ENCODE measurements around the gene ANGPTL3. TPM values are rescaled to one million over a fixed set of nuclear protein-coding genes. Genes with fewer than 3 reads are reported as not detected.

The ANGPTL3 gene
- total RNA-seq, 1 experiment from 2014 or later: not detected

GRCh38 chr1:62572476-62572875 is 24.8 kb upstream of the ANGPTL3 start:
- no peaks in the 10 kb centered on the region for H3K27me3 ChIP-seq (ENCODE audit: low read length)
- no peak for ATAC-seq

DNA sequence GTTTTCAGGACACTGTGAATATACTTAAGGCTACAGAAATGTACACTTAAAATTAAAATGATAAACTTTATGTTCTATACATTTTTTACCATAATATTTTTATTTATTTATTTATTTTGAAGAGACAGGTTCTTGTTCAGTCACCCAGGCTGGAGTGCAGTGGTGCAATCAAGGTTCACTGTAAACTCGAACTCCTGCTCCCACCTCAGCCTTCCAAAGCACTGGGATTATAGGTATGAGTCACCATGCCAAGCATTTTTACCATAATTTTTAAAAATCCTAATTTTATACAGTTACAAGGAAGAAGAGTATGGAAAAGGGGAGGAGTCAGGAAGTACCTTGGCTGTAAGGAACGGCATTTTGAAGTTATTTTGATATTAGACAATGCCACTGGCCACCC is 23.6 kb upstream of the ANGPTL3 start:
- Histone ChIP-seq H3K36me3 (ENCODE audit: low read depth, low read length) (peaks cover 5% of the 10 kb centered on the region), H2AFZ (ENCODE audit: low read length) (no peak overlapping the region), H3K4me2 (ENCODE audit: low read length) (no peak overlapping the region), H3K4me3 (ENCODE audit: low read length) (no peak overlapping the region), H3K27ac (ENCODE audit: low read length) (no peak overlapping the region), H3K27me3 (ENCODE audit: low read length) (no peaks in the 10 kb centered on the region), H4K20me1 (ENCODE audit: low read length) (no peaks in the 10 kb centered on the region), H3K4me1 (ENCODE audit: insufficient read depth, low read length) (no peaks in the 10 kb centered on the region), H3K9ac (ENCODE audit: low read length) (no peak overlapping the region), H3K9me2 (replicated peaks; ENCODE audit: low read length) (no peaks in the 10 kb centered on the region), H3F3A (ENCODE audit: low read length, unreplicated experiment) (no peaks in the 10 kb centered on the region), H3K9me3 (ENCODE audit: low read length) (no peaks in the 10 kb centered on the region), H3K79me2 (ENCODE audit: low read length) (no peaks in the 10 kb centered on the region)
- BruUV-seq (replicated peaks): no TSS peak
- DNase-seq (no peak), ATAC-seq (no peak)
- ChIA-PET POLR2A (ENCODE audit: unreplicated experiment) (no interaction called here), CTCF (no interaction called here)
- intact Hi-C loops (cut with micrococcal nuclease): no loop called here
- TF ChIP-seq EZH2 (IDR thresholded peaks at IDR 0.05; ENCODE audit: low read length, unreplicated experiment) (no peak), CTCF (conservative IDR thresholded peaks at IDR 0.05; ENCODE audit: low read depth, low read length) (no peak), EZH2phosphoT487 (IDR thresholded peaks at IDR 0.05; ENCODE audit: borderline replicate concordance, low read length) (no peak)

More at GRCh38 chr1:62572476-62572875, 24.8 kb upstream of the ANGPTL3 start:
- BruUV-seq (replicated peaks): no TSS peak
- POLR2A ChIA-PET (ENCODE audit: unreplicated experiment): no interaction called here
- Histone ChIP-seq H3K79me2 (ENCODE audit: low read length) (no peaks in the 10 kb centered on the region), H3K9me2 (replicated peaks; ENCODE audit: low read length) (no peaks in the 10 kb centered on the region), H2AFZ (ENCODE audit: low read length) (no peak overlapping the region), H4K20me1 (ENCODE audit: low read length) (no peaks in the 10 kb centered on the region), H3K27ac (ENCODE audit: low read length) (no peak overlapping the region), H3K9me3 (ENCODE audit: low read length) (no peaks in the 10 kb centered on the region), H3K4me3 (ENCODE audit: low read length) (no peak overlapping the region), H3K36me3 (ENCODE audit: low read depth, low read length) (peaks cover 5% of the 10 kb centered on the region), H3K4me1 (ENCODE audit: insufficient read depth, low read length) (no peaks in the 10 kb centered on the region), H3K9ac (ENCODE audit: low read length) (no peak overlapping the region), H3F3A (ENCODE audit: low read length, unreplicated experiment) (no peaks in the 10 kb centered on the region), H3K4me2 (ENCODE audit: low read length) (no peak overlapping the region)
- no peak for DNase-seq
- CTCF ChIA-PET: no interaction called here
- intact Hi-C loops (cut with micrococcal nuclease): no loop called here
- TF ChIP-seq CTCF (conservative IDR thresholded peaks at IDR 0.05; ENCODE audit: low read depth, low read length): no peak
- TF ChIP-seq EZH2phosphoT487 (IDR thresholded peaks at IDR 0.05; ENCODE audit: borderline replicate concordance, low read length): no peak
- TF ChIP-seq EZH2 (IDR thresholded peaks at IDR 0.05; ENCODE audit: low read length, unreplicated experiment): no peak

DNA sequence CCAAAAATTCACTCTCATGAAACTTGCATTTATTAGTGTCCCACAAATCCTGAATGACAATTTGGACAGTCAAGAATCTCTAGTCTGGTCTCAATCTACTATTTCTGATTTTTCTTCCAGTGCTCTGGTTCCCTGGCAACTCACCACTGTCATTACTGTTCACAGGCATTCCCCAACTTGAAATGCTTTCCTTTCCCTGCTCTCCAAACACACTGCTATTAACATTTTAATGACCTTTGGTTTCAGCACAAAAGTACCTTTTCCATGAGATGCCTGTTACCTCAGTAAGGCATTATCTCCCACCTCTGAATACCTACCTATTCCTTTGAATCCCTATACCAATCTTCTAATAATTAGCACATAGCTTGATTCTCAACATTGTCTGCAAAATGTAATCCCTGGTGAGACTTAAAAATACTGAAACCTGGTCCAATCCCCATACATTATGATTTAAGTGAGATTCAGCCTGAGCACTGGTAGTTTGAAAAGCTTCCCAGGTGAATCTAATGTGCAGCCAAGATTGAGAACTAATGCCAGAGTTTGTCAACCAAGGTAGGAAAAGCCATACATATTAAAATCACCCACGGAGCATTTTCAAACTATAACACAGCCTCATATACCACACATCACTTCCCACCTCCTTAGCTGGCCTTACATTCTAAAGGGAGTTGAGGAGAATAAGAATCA is 11.7 kb upstream of the ANGPTL3 start:
- no peaks in the 10 kb centered on the region for H3K27me3 ChIP-seq (ENCODE audit: low read length)
- no peaks in the 10 kb centered on the region for H3K36me3 ChIP-seq (ENCODE audit: low read depth, low read length)
- no peak overlapping the region for H3K4me3 ChIP-seq (ENCODE audit: low read length)
- no peaks in the 10 kb centered on the region for H3K9me3 ChIP-seq (ENCODE audit: low read length)
- H3K4me2 ChIP-seq (ENCODE audit: low read length): no peak overlapping the region
- no peak overlapping the region for H2AFZ ChIP-seq (ENCODE audit: low read length)
- H3F3A ChIP-seq (ENCODE audit: low read length, unreplicated experiment): no peaks in the 10 kb centered on the region
- no peaks in the 10 kb centered on the region for H3K4me1 ChIP-seq (ENCODE audit: insufficient read depth, low read length)
- no peak overlapping the region for H3K27ac ChIP-seq (ENCODE audit: low read length)
- intact Hi-C loops (cut with micrococcal nuclease): no loop called here
- ChIA-PET POLR2A (ENCODE audit: unreplicated experiment) (no interaction called here), CTCF (no interaction called here)
- BruUV-seq (replicated peaks): no TSS peak
- H3K79me2 ChIP-seq (ENCODE audit: low read length): no peaks in the 10 kb centered on the region
- TF ChIP-seq EZH2phosphoT487 (IDR thresholded peaks at IDR 0.05; ENCODE audit: borderline replicate concordance, low read length): no peak
- no peak for TF ChIP-seq EZH2 (IDR thresholded peaks at IDR 0.05; ENCODE audit: low read length, unreplicated experiment)
- no peak for TF ChIP-seq CTCF (conservative IDR thresholded peaks at IDR 0.05; ENCODE audit: low read depth, low read length)
- ATAC-seq: no peak
- no peaks in the 10 kb centered on the region for H3K9me2 ChIP-seq (replicated peaks; ENCODE audit: low read length)
- no peaks in the 10 kb centered on the region for H4K20me1 ChIP-seq (ENCODE audit: low read length)
- H3K9ac ChIP-seq (ENCODE audit: low read length): no peak overlapping the region
- no peak for DNase-seq
